Keratinocyte (primary cell): ENCODE data around the gene CHMP1B. TPM values are rescaled to one million over a fixed set of nuclear protein-coding genes. Genes with fewer than 3 reads are reported as not detected.

Source experiments
- DNase-seq: peaks from one replicate; pipeline ENCODE4 v3.0.0-alpha.2; 2011; ENCODE audit warnings: low read depth, missing footprints, low spot score
- FAIRE-seq: peaks from 2 replicates; lab custom pipeline; 2011; peaks lifted over from hg19 to GRCh38; lab: Jason Lieb, UNC
- H2AFZ ChIP-seq: 2 replicates; pipeline ENCODE4 v1.6.0; 2012; ENCODE audit warnings: low read length, control low read depth, inconsistent platforms; ENCODE audit not compliant: control insufficient read depth
- H3K27ac ChIP-seq: 2 replicates; pipeline ENCODE4 v1.5.1; 2011; ENCODE audit warnings: low read length; ENCODE audit not compliant: control insufficient read depth, insufficient read depth
- H3K27me3 ChIP-seq: 3 replicates; pipeline ENCODE4 v1.6.0; 2011; ENCODE audit warnings: low read length; ENCODE audit not compliant: control insufficient read depth, insufficient read depth; ENCODE audit errors: extremely low read depth
- H3K36me3 ChIP-seq, 2 experiments: 2 replicates in 1 of 2; 3 replicates in 1 of 2; pipeline ENCODE4 v1.5.1; 2011; ENCODE audit warnings: low read length in 2 of 2, mild to moderate bottlenecking in 1 of 2; ENCODE audit not compliant: control insufficient read depth in 2 of 2, insufficient read depth in 2 of 2; ENCODE audit errors: extremely low read depth in 1 of 2
- H3K4me1 ChIP-seq: 3 replicates; pipeline ENCODE4 v1.5.1; 2011; ENCODE audit warnings: low read length; ENCODE audit not compliant: control insufficient read depth, insufficient read depth; ENCODE audit errors: extremely low read depth
- H3K4me2 ChIP-seq: 3 replicates; pipeline ENCODE4 v1.6.0; 2011; ENCODE audit warnings: low read depth, low read length; ENCODE audit not compliant: control insufficient read depth, insufficient read depth; ENCODE audit errors: extremely low read depth
- H3K4me3 ChIP-seq, 3 experiments: fragments of 200-600 bp in 1 of 3; sonication (generic) in 1 of 3; 2 replicates in 2 of 3; 3 replicates in 1 of 3; pipeline ENCODE4 v1.5.1; 2011 to 2016; ENCODE audit warnings: low read length in 3 of 3, mild to moderate bottlenecking in 3 of 3, control low read depth in 2 of 3, inconsistent platforms in 1 of 3, low read depth in 1 of 3, mixed read lengths in 1 of 3, mixed run types in 1 of 3, moderate library complexity in 1 of 3; ENCODE audit not compliant: control insufficient read depth in 2 of 3, insufficient read depth in 2 of 3; ENCODE audit errors: extremely low read depth in 1 of 3
- H3K79me2 ChIP-seq: 2 replicates; pipeline ENCODE4 v1.6.0; 2012; ENCODE audit warnings: low read length; ENCODE audit not compliant: control insufficient read depth, insufficient read depth
- H3K9ac ChIP-seq: 3 replicates; pipeline ENCODE4 v1.6.0; 2011; ENCODE audit warnings: low read length; ENCODE audit not compliant: control insufficient read depth, insufficient read depth; ENCODE audit errors: extremely low read depth
- H3K9me1 ChIP-seq: 3 replicates; pipeline ENCODE4 v1.6.0; 2011; ENCODE audit warnings: low read length; ENCODE audit not compliant: control insufficient read depth, insufficient read depth; ENCODE audit errors: extremely low read depth
- H3K9me3 ChIP-seq: 2 replicates; pipeline ENCODE4 v1.5.1; 2012; ENCODE audit warnings: low read depth, low read length; ENCODE audit not compliant: control insufficient read depth
- H4K20me1 ChIP-seq: 3 replicates; pipeline ENCODE4 v1.6.0; 2011; ENCODE audit warnings: low read length; ENCODE audit not compliant: control insufficient read depth, insufficient read depth; ENCODE audit errors: extremely low read depth
- EZH2 ChIP-seq: IDR thresholded peaks from one replicate; pipeline ENCODE4 v1.6.1; 2012; ENCODE audit warnings: inconsistent platforms, mild to moderate bottlenecking, low read length, moderate library complexity
- dilution Hi-C: fragments of 300-500 bp; cut with MboI; formaldehyde crosslinking; loops from one replicate; pipeline ENCODE4 v1.7.0; 2020; ENCODE audit warnings: low sequenced_read_pairs; ENCODE audit not compliant: extremely low pct_ligation_motif_present
- polyA plus RNA-seq, 5 experiments: library from polyadenylated mRNA; depleted of rRNA in 3 of 5; stranded (reverse) in 3 of 5; stranded (forward) in 1 of 5; unstranded in 1 of 5; fragments of >200 nt; gene quantifications; 1 replicate in 1 of 5; 2 replicates in 3 of 5; 3 replicates in 1 of 5; pipeline versions ENCODE4 v1.2.1 to v1.2.3, GENCODE V29; 2011 to 2012; ENCODE audit warnings: missing spikeins in 2 of 5, low read depth in 1 of 5, low replicate concordance in 1 of 5
- TF ChIP-seq, protein P1 (sequence below), 3 experiments: IDR thresholded peaks in 1 of 3; conservative IDR thresholded peaks in 1 of 3; optimal IDR thresholded peaks in 1 of 3; 2 replicates in 2 of 3; 3 replicates in 1 of 3; pipeline versions ENCODE3 to v1.5.1; 2011; ENCODE audit warnings: low read length in 3 of 3, mild to moderate bottlenecking in 3 of 3, moderate library complexity in 2 of 3, control low read depth in 1 of 3, inconsistent platforms in 1 of 3; ENCODE audit not compliant: insufficient read depth in 2 of 3; ENCODE audit errors: extremely low read depth in 1 of 3

Gene CHMP1B
- polyA plus RNA-seq, 1 donor (not counting 4 experiments of a cell fraction or from before 2014, with no cell fraction given) = 54.7 TPM

- DNase-seq (peak; percentile 94), FAIRE-seq (peak; percentile 94)
- Histone ChIP-seq H3K79me2 (peaks cover 21% of the 10 kb centered on the region), H2AFZ (peak overlapping the region; percentile 22), H3K27me3 (no peaks in the 10 kb centered on the region), H3K9ac (peak overlapping the region; percentile 79), H3K36me3 (peaks cover 1 to 3% of the 10 kb centered on the region in 2 experiments), H3K9me1 (no peaks in the 10 kb centered on the region), H3K9me3 (no peaks in the 10 kb centered on the region), H3K27ac (peak overlapping the region; percentile 96), H3K4me3 (peak overlapping the region in 2 of 3 experiments; percentile 30 to 53), H3K4me1 (peaks cover 53% of the 10 kb centered on the region), H3K4me2 (peak overlapping the region; percentile 81), H4K20me1 (no peaks in the 10 kb centered on the region)
- TF ChIP-seq EZH2 = no peak
- TF ChIP-seq, protein P1, sequence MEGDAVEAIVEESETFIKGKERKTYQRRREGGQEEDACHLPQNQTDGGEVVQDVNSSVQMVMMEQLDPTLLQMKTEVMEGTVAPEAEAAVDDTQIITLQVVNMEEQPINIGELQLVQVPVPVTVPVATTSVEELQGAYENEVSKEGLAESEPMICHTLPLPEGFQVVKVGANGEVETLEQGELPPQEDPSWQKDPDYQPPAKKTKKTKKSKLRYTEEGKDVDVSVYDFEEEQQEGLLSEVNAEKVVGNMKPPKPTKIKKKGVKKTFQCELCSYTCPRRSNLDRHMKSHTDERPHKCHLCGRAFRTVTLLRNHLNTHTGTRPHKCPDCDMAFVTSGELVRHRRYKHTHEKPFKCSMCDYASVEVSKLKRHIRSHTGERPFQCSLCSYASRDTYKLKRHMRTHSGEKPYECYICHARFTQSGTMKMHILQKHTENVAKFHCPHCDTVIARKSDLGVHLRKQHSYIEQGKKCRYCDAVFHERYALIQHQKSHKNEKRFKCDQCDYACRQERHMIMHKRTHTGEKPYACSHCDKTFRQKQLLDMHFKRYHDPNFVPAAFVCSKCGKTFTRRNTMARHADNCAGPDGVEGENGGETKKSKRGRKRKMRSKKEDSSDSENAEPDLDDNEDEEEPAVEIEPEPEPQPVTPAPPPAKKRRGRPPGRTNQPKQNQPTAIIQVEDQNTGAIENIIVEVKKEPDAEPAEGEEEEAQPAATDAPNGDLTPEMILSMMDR (optimal IDR thresholded peaks at IDR 0.05 in 1 of 3, IDR thresholded peaks at IDR 0.05 in 1 of 3, conservative IDR thresholded peaks at IDR 0.05 in 1 of 3; ENCODE audit: extremely low read depth in 1 of 3, insufficient read depth in 2 of 3, low read length in 3 of 3) = no peak
- dilution Hi-C loops = no loop called here
Observed at GRCh38 chr18:11857177-11857887, 6.1 kb downstream of the CHMP1B start.

GRCh38 chr18:11859282-11859830 is 8.1 kb downstream of the CHMP1B start:
- Histone ChIP-seq H3K79me2 (peaks cover 7% of the 10 kb centered on the region), H3K9me3 (no peaks in the 10 kb centered on the region), H3K27me3 (no peaks in the 10 kb centered on the region), H3K36me3 (peaks cover 1 to 3% of the 10 kb centered on the region in 2 experiments), H2AFZ (no peak overlapping the region), H4K20me1 (no peaks in the 10 kb centered on the region), H3K9me1 (no peaks in the 10 kb centered on the region), H3K27ac (peak overlapping the region; percentile 96), H3K4me3 (peak overlapping the region in 2 of 3 experiments; percentile 53 to 62), H3K9ac (peak overlapping the region; percentile 69), H3K4me2 (peak overlapping the region; percentile 81), H3K4me1 (peaks cover 42% of the 10 kb centered on the region)
- TF ChIP-seq, protein P1 (optimal IDR thresholded peaks at IDR 0.05 in 1 of 3, IDR thresholded peaks at IDR 0.05 in 1 of 3, conservative IDR thresholded peaks at IDR 0.05 in 1 of 3; ENCODE audit: extremely low read depth in 1 of 3, insufficient read depth in 2 of 3, low read length in 3 of 3) = peak in 1 of 3 experiments; percentile 5
- no peak for TF ChIP-seq EZH2
- FAIRE-seq (no peak), DNase-seq (peak; percentile 70)
- dilution Hi-C loops = no loop called here
